ENCODE measurements around the gene MAN2A1.

Gene MAN2A1

GRCh38 chr5:109691996-109692395, 2.3 kb downstream of the MAN2A1 start:
- Mint-ChIP-seq H3K36me3 (ENCODE audit: low read depth) (peaks cover 3% of the 10 kb centered on the region), H3K4me3 (peak overlapping the region; percentile 93), H3K4me1 (ENCODE audit: low read depth) (peaks cover 56% of the 10 kb centered on the region), H3K9me3 (peaks cover 4% of the 10 kb centered on the region), H3K27ac (peak overlapping the region; percentile 92), H3K27me3 (ENCODE audit: low read depth) (no peaks in the 10 kb centered on the region)

GRCh38 chr5:109692852-109693251, 3.1 kb downstream of the MAN2A1 start:
- Mint-ChIP-seq H3K9me3 (peaks cover 3% of the 10 kb centered on the region), H3K27ac (no peak overlapping the region), H3K4me3 (peak overlapping the region; percentile 93), H3K36me3 (ENCODE audit: low read depth) (peaks cover 3% of the 10 kb centered on the region), H3K4me1 (ENCODE audit: low read depth) (peaks cover 60% of the 10 kb centered on the region), H3K27me3 (ENCODE audit: low read depth) (no peaks in the 10 kb centered on the region)

GRCh38 chr5:109693535-109694400, 4.0 kb downstream of the MAN2A1 start:
- Mint-ChIP-seq H3K27ac (peak overlapping the region; percentile 4), H3K27me3 (ENCODE audit: low read depth) (no peaks in the 10 kb centered on the region), H3K36me3 (ENCODE audit: low read depth) (peaks cover 3% of the 10 kb centered on the region), H3K9me3 (no peaks in the 10 kb centered on the region), H3K4me3 (no peak overlapping the region), H3K4me1 (ENCODE audit: low read depth) (peaks cover 55% of the 10 kb centered on the region)

- Mint-ChIP-seq H3K4me3 (peak overlapping the region; percentile 11), H3K27me3 (ENCODE audit: low read depth) (no peaks in the 10 kb centered on the region), H3K36me3 (ENCODE audit: low read depth) (peaks cover 8% of the 10 kb centered on the region), H3K27ac (no peak overlapping the region), H3K4me1 (ENCODE audit: low read depth) (peaks cover 56% of the 10 kb centered on the region), H3K9me3 (no peaks in the 10 kb centered on the region)
Observed at GRCh38 chr5:109694451-109694891, 4.7 kb downstream of the MAN2A1 start.

GRCh38 chr5:109695005-109695926, 5.5 kb downstream of the MAN2A1 start:
- H3K9me3 Mint-ChIP-seq, result no peaks in the 10 kb centered on the region
- H3K27me3 Mint-ChIP-seq (ENCODE audit: low read depth), result no peaks in the 10 kb centered on the region
- H3K4me1 Mint-ChIP-seq (ENCODE audit: low read depth), result peaks cover 61% of the 10 kb centered on the region
- H3K4me3 Mint-ChIP-seq, result peak overlapping the region; percentile 11
- peak overlapping the region; percentile 63 for H3K27ac Mint-ChIP-seq
- peaks cover 12% of the 10 kb centered on the region for H3K36me3 Mint-ChIP-seq (ENCODE audit: low read depth)

GRCh38 chr5:109697339-109697738, 7.6 kb downstream of the MAN2A1 start:
- Mint-ChIP-seq H3K4me3 (no peak overlapping the region), H3K27me3 (ENCODE audit: low read depth) (no peaks in the 10 kb centered on the region), H3K9me3 (no peaks in the 10 kb centered on the region), H3K36me3 (ENCODE audit: low read depth) (peaks cover 22% of the 10 kb centered on the region), H3K27ac (no peak overlapping the region), H3K4me1 (ENCODE audit: low read depth) (peaks cover 64% of the 10 kb centered on the region)

- Mint-ChIP-seq H3K36me3 (ENCODE audit: low read depth) (peaks cover 26% of the 10 kb centered on the region), H3K27ac (no peak overlapping the region), H3K4me3 (no peak overlapping the region), H3K4me1 (ENCODE audit: low read depth) (peaks cover 41% of the 10 kb centered on the region), H3K9me3 (no peaks in the 10 kb centered on the region), H3K27me3 (ENCODE audit: low read depth) (no peaks in the 10 kb centered on the region)
Observed at GRCh38 chr5:109700516-109701153, 10.9 kb downstream of the MAN2A1 start.

- Mint-ChIP-seq H3K27me3 (ENCODE audit: low read depth) (no peaks in the 10 kb centered on the region), H3K36me3 (ENCODE audit: low read depth) (peaks cover 26% of the 10 kb centered on the region), H3K4me1 (ENCODE audit: low read depth) (peaks cover 40% of the 10 kb centered on the region), H3K4me3 (no peak overlapping the region), H3K9me3 (no peaks in the 10 kb centered on the region), H3K27ac (no peak overlapping the region)
Observed at GRCh38 chr5:109701252-109701651, 11.5 kb downstream of the MAN2A1 start.

- Mint-ChIP-seq H3K27me3 (ENCODE audit: low read depth) (no peaks in the 10 kb centered on the region), H3K4me1 (ENCODE audit: low read depth) (peaks cover 35% of the 10 kb centered on the region), H3K36me3 (ENCODE audit: low read depth) (peaks cover 26% of the 10 kb centered on the region), H3K27ac (no peak overlapping the region), H3K9me3 (no peaks in the 10 kb centered on the region), H3K4me3 (no peak overlapping the region)
Observed at GRCh38 chr5:109701792-109702191, 12.1 kb downstream of the MAN2A1 start.

GRCh38 chr5:109703166-109703565, 13.4 kb downstream of the MAN2A1 start:
- Mint-ChIP-seq H3K9me3 (no peaks in the 10 kb centered on the region), H3K27me3 (ENCODE audit: low read depth) (no peaks in the 10 kb centered on the region), H3K36me3 (ENCODE audit: low read depth) (peaks cover 28% of the 10 kb centered on the region), H3K27ac (no peak overlapping the region), H3K4me1 (ENCODE audit: low read depth) (peaks cover 36% of the 10 kb centered on the region), H3K4me3 (no peak overlapping the region)

- no peak overlapping the region for H3K27ac Mint-ChIP-seq
- peaks cover 26% of the 10 kb centered on the region for H3K36me3 Mint-ChIP-seq (ENCODE audit: low read depth)
- peaks cover 41% of the 10 kb centered on the region for H3K4me1 Mint-ChIP-seq (ENCODE audit: low read depth)
- no peaks in the 10 kb centered on the region for H3K9me3 Mint-ChIP-seq
- no peaks in the 10 kb centered on the region for H3K27me3 Mint-ChIP-seq (ENCODE audit: low read depth)
- H3K4me3 Mint-ChIP-seq, result no peak overlapping the region
Observed at GRCh38 chr5:109703829-109704228, 14.1 kb downstream of the MAN2A1 start.

- peaks cover 39% of the 10 kb centered on the region for H3K4me1 Mint-ChIP-seq (ENCODE audit: low read depth)
- H3K27me3 Mint-ChIP-seq (ENCODE audit: low read depth), result no peaks in the 10 kb centered on the region
- H3K4me3 Mint-ChIP-seq, result no peak overlapping the region
- H3K27ac Mint-ChIP-seq, result no peak overlapping the region
- no peaks in the 10 kb centered on the region for H3K9me3 Mint-ChIP-seq
- H3K36me3 Mint-ChIP-seq (ENCODE audit: low read depth), result peaks cover 24% of the 10 kb centered on the region
Observed at GRCh38 chr5:109704282-109704952, 14.7 kb downstream of the MAN2A1 start.

- Mint-ChIP-seq H3K27ac (no peak overlapping the region), H3K27me3 (ENCODE audit: low read depth) (no peaks in the 10 kb centered on the region), H3K4me1 (ENCODE audit: low read depth) (peaks cover 33% of the 10 kb centered on the region), H3K36me3 (ENCODE audit: low read depth) (peaks cover 18% of the 10 kb centered on the region), H3K4me3 (no peak overlapping the region), H3K9me3 (no peaks in the 10 kb centered on the region)
Observed at GRCh38 chr5:109705596-109705995, 15.9 kb downstream of the MAN2A1 start.

- Mint-ChIP-seq H3K36me3 (ENCODE audit: low read depth) (peaks cover 15% of the 10 kb centered on the region), H3K27ac (no peak overlapping the region), H3K4me1 (ENCODE audit: low read depth) (peaks cover 31% of the 10 kb centered on the region)
Observed at GRCh38 chr5:109706095-109706494, 16.4 kb downstream of the MAN2A1 start.

More at GRCh38 chr5:109706095-109706494, 16.4 kb downstream of the MAN2A1 start:
- Mint-ChIP-seq H3K4me3 (no peak overlapping the region), H3K27me3 (ENCODE audit: low read depth) (no peaks in the 10 kb centered on the region), H3K9me3 (no peaks in the 10 kb centered on the region)
